Central memory CD8-positive, alpha-beta T cell (primary cell): ENCODE results near the gene DOCK2.

Source experiments
- ATAC-seq: fragments of 150-1000 bp; cut with Tn5 transposase; replicated peaks from 2 replicates; pipeline ENCODE4 v1.10.0; 2022; ENCODE audit warnings: mild to moderate bottlenecking, moderate FRiP score, moderate number of reproducible peaks; ENCODE audit not compliant: poor library complexity, severe bottlenecking; ENCODE audit errors: extremely low read depth
- DNase-seq, 2 donors: peaks; one replicate each; pipeline ENCODE4 v3.0.0; 2021; ENCODE audit warnings: low spot score in 2 of 2
- H3K27ac Mint-ChIP-seq: one replicate; pipeline ENCODE4 v1.8.0; 2022; ENCODE audit warnings: low read depth, mild to moderate bottlenecking, moderate library complexity, mixed read lengths
- H3K27me3 Mint-ChIP-seq: one replicate; pipeline ENCODE4 v1.8.0; 2022; ENCODE audit warnings: mixed read lengths
- H3K36me3 Mint-ChIP-seq: one replicate; pipeline ENCODE4 v1.8.0; 2022; ENCODE audit warnings: mild to moderate bottlenecking, moderate library complexity, mixed read lengths; ENCODE audit not compliant: insufficient read depth
- H3K4me1 Mint-ChIP-seq: one replicate; pipeline ENCODE4 v1.8.0; 2022; ENCODE audit warnings: mixed read lengths
- H3K4me3 Mint-ChIP-seq: one replicate; pipeline ENCODE4 v1.8.0; 2022; ENCODE audit warnings: mild to moderate bottlenecking, moderate library complexity, mixed read lengths
- H3K9me3 Mint-ChIP-seq: one replicate; pipeline ENCODE4 v1.8.0; 2022; ENCODE audit warnings: mixed read lengths

Gene DOCK2

DNA sequence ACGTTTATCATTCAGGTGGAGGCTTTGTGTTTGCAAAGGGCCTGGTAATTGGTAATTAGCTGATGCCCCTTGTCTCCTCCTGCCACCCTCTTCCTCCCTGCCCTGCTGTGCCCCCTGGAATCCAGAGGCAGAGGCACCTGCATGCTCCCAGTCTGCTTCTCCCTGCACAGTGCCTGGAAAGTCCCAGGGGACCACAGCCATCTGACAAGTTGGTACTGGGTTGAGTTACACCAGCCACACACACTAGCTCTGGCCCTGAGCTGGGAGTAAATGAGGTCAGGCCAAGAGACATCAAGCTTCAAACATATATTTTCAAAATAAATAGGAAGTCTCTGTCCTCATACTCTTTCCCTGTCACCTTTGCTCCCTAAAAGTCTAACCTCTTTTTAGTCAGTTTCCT lies 286.9 kb downstream of the DOCK2 start:
- H3K4me1 Mint-ChIP-seq: peaks cover 52% of the 10 kb centered on the region
- no peaks in the 10 kb centered on the region for H3K27me3 Mint-ChIP-seq
- H3K27ac Mint-ChIP-seq: peak overlapping the region; percentile 69
- DNase-seq (no peak), ATAC-seq (no peak)
- H3K4me3 Mint-ChIP-seq: no peak overlapping the region
- peaks cover 14% of the 10 kb centered on the region for H3K36me3 Mint-ChIP-seq
- H3K9me3 Mint-ChIP-seq: no peaks in the 10 kb centered on the region

DNA sequence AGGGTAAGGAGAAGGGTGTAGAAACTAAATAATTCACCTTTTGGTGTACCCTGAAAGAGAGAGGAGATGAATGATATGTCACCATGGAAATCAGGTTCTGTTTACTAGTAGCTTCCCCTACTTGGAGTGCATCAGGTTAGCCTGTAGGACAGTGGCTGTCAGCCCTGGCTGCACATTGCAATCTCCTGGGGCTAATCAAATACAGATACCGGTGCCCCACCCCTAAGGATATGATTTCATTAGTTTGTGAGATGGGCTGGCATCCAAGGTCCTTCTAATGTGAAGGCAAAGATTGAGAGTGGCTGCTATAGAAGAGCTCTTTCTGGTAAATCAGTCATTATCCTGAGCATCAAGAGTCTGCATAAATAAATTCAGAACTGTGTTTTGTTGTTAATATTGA lies 296.1 kb downstream of the DOCK2 start:
- no peaks in the 10 kb centered on the region for H3K9me3 Mint-ChIP-seq

DNA sequence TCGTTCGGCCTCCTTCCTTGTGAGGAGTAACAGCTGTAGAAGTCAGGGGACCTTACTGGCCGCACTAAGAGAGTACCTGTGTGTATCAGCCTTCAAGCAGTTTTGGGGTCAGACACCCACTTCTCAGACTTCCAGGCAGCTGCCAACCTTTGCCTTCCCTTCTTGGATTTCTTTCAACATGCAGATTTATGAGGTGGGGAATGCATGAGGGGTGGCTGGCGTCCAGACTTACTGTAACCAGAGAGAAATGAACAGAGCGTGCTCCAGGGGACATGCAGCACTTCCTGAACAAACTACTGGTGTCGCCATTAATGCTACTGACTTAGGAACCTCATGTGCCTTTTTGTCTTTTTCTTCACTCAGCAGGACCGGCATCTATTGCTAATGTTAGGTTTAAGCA lies 296.5 kb downstream of the DOCK2 start:
- Mint-ChIP-seq H3K27ac (no peak overlapping the region), H3K4me1 (peaks cover 54% of the 10 kb centered on the region), H3K4me3 (no peak overlapping the region), H3K27me3 (no peaks in the 10 kb centered on the region), H3K9me3 (no peaks in the 10 kb centered on the region), H3K36me3 (peaks cover 12% of the 10 kb centered on the region)
- DNase-seq (no peak), ATAC-seq (no peak)

More for the DNA sequence above, 296.1 kb downstream of the DOCK2 start:
- peaks cover 59% of the 10 kb centered on the region for H3K4me1 Mint-ChIP-seq
- peaks cover 13% of the 10 kb centered on the region for H3K36me3 Mint-ChIP-seq
- no peak for DNase-seq
- no peak for ATAC-seq
- H3K27ac Mint-ChIP-seq: no peak overlapping the region
- no peaks in the 10 kb centered on the region for H3K27me3 Mint-ChIP-seq
- H3K4me3 Mint-ChIP-seq: no peak overlapping the region

DNA sequence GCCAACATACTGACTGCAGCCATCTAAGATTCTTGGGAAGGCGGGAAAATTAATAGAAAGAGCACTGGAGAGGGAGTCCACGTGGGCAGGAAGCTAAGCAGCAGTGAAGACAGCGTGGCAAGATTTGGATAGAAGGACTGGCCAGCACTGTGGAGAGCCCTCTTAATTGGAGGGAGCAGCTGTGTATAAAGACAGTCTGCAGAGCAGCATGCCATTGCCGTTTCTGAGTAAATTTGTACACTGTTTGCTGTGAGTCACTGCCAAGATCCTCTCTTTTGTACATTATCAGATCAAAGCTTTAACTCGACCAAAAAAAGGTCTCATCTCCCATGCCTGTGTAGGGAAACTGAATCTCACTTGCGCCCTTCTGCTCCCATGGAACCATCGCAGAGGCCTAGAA lies 297.9 kb downstream of the DOCK2 start:
- Mint-ChIP-seq H3K9me3 (no peaks in the 10 kb centered on the region), H3K27me3 (no peaks in the 10 kb centered on the region), H3K36me3 (peaks cover 12% of the 10 kb centered on the region), H3K4me1 (peaks cover 51% of the 10 kb centered on the region), H3K27ac (no peak overlapping the region), H3K4me3 (no peak overlapping the region)
- DNase-seq (no peak), ATAC-seq (no peak)

DNA sequence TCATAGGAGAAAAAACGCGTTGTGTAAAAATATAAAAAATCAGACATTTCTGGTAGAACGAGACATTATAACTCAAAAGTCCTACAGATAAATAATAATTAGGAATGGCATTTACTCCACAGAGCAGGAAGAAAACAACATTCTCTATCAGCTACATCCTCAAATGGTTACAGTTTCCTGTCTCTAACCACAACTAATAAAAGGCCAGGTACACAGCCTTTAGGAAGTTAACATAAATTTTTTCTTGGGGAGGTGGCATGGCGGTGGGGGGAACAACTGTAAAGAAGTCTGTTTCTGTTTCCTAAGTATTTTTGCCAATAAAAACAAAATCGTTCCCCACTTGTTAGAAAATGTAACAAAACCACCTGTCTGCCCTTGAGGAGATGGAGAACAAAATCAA lies 298.7 kb downstream of the DOCK2 start:
- Mint-ChIP-seq H3K36me3 (peaks cover 14% of the 10 kb centered on the region), H3K9me3 (no peaks in the 10 kb centered on the region), H3K27me3 (no peaks in the 10 kb centered on the region), H3K4me3 (no peak overlapping the region), H3K27ac (peak overlapping the region; percentile 39), H3K4me1 (peaks cover 51% of the 10 kb centered on the region)
- ATAC-seq (no peak), DNase-seq (no peak)

DNA sequence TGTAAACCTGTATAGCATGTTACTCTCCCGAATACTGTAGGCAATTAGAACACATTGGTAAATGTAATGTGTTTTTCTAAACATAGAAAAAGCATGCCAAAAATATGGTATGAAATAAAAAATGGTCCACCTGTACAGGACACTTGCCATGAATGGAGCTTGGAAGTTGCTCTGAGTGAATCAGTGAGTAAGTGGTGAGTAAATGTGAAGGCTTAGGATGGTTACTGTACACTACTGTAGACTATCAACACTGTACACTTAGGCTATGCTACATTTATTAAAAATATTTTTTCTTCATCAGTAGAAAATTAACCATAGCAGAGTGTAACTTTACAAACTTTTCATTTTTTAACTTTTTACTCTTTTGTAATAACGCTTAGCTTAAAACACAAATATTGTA lies 301.4 kb downstream of the DOCK2 start:
- Mint-ChIP-seq H3K9me3 (no peaks in the 10 kb centered on the region), H3K27ac (peak overlapping the region; percentile 25), H3K4me1 (peaks cover 33% of the 10 kb centered on the region), H3K36me3 (peaks cover 10% of the 10 kb centered on the region), H3K27me3 (no peaks in the 10 kb centered on the region), H3K4me3 (no peak overlapping the region)
- no peak for ATAC-seq
- DNase-seq: no peak

DNA sequence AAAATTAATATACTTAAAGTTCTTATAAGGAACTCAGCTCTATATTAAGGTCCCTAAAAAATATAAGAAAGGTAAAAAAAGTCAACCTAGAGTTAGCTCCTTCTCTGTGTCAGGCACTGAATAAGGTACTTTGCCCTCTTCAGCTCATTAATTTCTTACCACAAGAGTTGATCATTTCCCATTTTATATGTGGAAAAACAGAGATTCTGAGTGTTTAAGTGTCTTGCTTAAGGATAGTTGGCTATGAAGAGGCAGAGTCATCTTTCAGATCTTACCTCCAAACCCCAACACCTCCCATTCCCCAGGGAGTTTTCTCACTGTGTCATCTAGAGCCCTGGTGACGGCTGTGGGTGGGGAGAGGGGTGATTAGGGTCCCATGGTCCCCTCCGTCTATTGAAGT lies 302.7 kb downstream of the DOCK2 start:
- Mint-ChIP-seq H3K27ac (no peak overlapping the region), H3K9me3 (no peaks in the 10 kb centered on the region), H3K27me3 (no peaks in the 10 kb centered on the region), H3K4me3 (no peak overlapping the region), H3K4me1 (peaks cover 29% of the 10 kb centered on the region), H3K36me3 (peaks cover 10% of the 10 kb centered on the region)
- ATAC-seq (no peak), DNase-seq (no peak)

DNA sequence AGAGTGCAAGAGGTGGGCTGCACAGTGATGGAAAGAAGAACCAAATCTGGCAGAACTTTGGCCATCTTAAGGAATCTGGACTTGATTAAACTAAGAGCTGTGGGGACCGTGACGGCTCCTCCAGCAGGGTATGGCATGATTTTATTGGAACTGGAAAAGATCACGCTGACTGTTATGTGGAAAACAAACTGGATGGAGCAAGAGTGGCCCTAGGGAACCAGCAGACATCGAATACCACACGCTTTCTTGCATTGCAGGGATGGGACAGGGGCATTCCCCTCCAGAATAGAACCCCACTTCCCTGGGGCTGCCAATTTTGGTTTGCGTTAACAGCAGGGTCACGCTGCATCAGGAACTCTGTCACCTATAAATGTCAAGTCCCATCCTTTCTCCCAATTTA lies 304.5 kb downstream of the DOCK2 start:
- ATAC-seq: no peak
- peaks cover 7% of the 10 kb centered on the region for H3K36me3 Mint-ChIP-seq
- no peak overlapping the region for H3K27ac Mint-ChIP-seq
- no peak overlapping the region for H3K4me3 Mint-ChIP-seq
- no peaks in the 10 kb centered on the region for H3K9me3 Mint-ChIP-seq
- no peak for DNase-seq
- no peaks in the 10 kb centered on the region for H3K27me3 Mint-ChIP-seq
- peaks cover 31% of the 10 kb centered on the region for H3K4me1 Mint-ChIP-seq

DNA sequence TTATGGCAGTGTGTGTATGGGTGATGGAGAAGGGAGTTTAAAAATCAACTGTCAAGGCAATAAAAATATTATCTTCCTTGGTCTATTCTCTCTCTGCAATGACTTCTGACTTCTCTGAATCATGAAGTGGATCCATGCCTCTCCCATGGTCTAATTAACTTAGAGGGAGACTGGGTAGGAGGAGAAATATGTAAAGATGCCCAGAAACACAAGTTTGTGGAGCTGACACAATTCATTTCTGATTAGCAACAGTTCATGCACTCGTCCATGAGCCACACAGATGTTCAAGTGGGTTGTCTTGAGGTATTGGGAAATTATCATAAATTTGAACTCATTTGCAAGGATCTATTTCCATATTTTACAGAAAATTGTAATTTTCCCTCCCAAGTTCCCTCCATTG lies 305.1 kb downstream of the DOCK2 start:
- DNase-seq: no peak
- no peaks in the 10 kb centered on the region for H3K27me3 Mint-ChIP-seq
- peaks cover 9% of the 10 kb centered on the region for H3K36me3 Mint-ChIP-seq
- peaks cover 35% of the 10 kb centered on the region for H3K4me1 Mint-ChIP-seq
- H3K9me3 Mint-ChIP-seq: no peaks in the 10 kb centered on the region
- no peak for ATAC-seq
- H3K4me3 Mint-ChIP-seq: no peak overlapping the region
- H3K27ac Mint-ChIP-seq: no peak overlapping the region

DNA sequence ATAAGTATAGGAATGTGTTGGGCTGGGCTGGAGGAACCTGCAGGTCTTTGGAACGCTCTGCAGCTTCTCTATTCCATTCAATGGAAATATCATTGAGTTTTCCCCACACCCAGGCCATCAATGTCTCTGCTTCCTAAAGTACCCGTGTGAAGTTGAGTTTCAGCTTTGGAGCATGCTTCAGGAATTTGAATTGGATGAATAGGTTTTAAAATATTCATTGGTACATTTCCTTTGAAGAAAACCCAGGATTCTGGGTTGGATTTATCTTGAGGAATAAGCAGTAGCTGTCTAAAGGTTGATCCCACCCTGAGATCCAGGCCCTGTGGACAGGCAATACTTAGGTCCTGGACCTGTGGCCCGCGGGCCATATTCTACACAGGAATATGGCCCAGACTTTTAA lies 306.0 kb downstream of the DOCK2 start:
- no peak overlapping the region for H3K4me3 Mint-ChIP-seq
- DNase-seq (no peak), ATAC-seq (no peak)
- peaks cover 35% of the 10 kb centered on the region for H3K4me1 Mint-ChIP-seq
- H3K9me3 Mint-ChIP-seq: no peaks in the 10 kb centered on the region
- H3K27me3 Mint-ChIP-seq: no peaks in the 10 kb centered on the region
- H3K36me3 Mint-ChIP-seq: peaks cover 10% of the 10 kb centered on the region
- no peak overlapping the region for H3K27ac Mint-ChIP-seq

DNA sequence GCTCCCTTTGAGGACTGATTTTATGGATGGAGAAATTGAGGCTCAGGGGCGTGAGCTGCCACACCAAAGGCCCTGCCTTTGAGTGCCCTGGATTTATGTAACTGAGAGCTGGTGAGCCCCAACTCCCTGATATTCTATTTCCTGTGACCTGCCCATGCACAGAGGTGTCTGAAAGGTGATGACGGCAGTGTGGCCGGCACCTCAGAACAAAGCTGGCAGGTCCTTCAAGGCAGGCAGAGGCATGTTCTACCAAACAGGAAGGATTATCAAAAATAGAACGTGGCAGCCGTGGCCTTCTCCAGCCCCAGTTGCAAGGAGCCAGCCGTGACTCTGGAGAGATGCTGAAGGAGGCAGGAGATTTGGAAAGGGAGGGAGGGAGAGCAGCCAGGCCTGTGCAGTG lies 307.0 kb downstream of the DOCK2 start:
- DNase-seq (no peak), ATAC-seq (no peak)
- no peak overlapping the region for H3K4me3 Mint-ChIP-seq
- H3K36me3 Mint-ChIP-seq: peaks cover 13% of the 10 kb centered on the region
- H3K27ac Mint-ChIP-seq: peak overlapping the region; percentile 58
- H3K9me3 Mint-ChIP-seq: no peaks in the 10 kb centered on the region
- no peaks in the 10 kb centered on the region for H3K27me3 Mint-ChIP-seq
- peaks cover 35% of the 10 kb centered on the region for H3K4me1 Mint-ChIP-seq

DNA sequence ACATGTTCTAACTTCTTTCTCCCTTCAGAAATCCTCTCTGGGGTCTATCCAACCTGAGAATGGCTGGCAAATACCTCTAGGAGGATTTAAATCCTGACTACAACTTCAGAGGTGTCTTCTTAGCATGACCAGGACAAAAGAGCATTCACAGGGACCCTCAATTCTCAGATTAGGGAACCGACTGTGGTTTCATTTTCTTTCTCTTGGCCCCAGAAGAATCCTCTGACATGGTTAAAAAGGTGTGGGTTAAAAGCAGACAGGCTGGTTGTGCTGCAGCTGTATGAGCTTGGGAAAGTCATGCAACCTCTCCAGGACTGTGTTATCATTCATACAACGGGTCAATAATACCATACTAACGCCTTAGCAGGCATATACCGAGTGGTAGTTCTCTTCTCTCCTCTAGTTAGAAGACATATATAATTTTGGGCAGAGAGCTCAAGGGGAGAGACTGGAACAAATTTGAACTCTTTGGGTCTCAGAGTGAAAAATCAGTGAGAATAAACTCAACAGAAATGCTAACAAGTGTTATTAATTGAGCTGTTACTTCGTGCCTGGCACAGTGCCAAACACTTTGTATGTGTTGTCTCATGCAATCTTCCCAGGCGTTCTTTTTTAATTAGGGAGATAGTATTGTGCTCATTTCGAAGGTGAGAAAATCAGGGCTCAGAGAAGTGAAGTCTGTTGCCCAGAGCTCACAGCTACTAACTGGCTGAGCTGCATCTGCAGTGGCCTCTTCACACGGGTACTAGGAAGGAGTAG lies 308.0 kb downstream of the DOCK2 start:
- H3K36me3 Mint-ChIP-seq: peaks cover 13% of the 10 kb centered on the region
- no peak for DNase-seq

DNA sequence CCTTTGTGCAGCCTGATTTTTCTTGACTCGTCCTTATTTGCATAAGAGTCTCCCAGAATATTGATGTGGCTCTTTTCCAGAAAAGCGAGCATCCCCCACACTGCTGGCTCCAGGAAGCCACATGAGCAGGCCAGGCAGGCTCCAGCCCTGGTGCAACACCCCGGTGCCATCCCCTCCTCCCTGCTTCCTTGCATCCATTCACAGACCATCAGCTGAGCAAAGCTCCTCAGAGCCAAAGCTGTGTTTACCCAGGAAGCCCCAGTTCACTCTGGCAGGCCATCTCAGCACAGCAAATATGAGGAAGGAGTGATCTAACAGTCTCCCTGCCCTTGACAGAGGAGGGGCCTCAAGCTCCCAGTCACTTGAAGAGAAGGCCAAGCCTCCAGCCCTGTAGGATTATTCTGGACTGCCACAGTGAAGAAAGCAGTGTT lies 308.8 kb downstream of the DOCK2 start:
- Mint-ChIP-seq H3K36me3 (peaks cover 11% of the 10 kb centered on the region), H3K9me3 (no peaks in the 10 kb centered on the region), H3K4me3 (no peak overlapping the region), H3K27ac (no peak overlapping the region), H3K27me3 (no peaks in the 10 kb centered on the region), H3K4me1 (peaks cover 35% of the 10 kb centered on the region)
- ATAC-seq: no peak
- no peak for DNase-seq

More for the DNA sequence above, 308.0 kb downstream of the DOCK2 start:
- Mint-ChIP-seq H3K27ac (peak overlapping the region; percentile 82), H3K9me3 (no peaks in the 10 kb centered on the region), H3K4me3 (no peak overlapping the region), H3K27me3 (no peaks in the 10 kb centered on the region), H3K4me1 (peaks cover 35% of the 10 kb centered on the region)
- ATAC-seq: no peak
